Measurements from ENCODE around the gene EIF3I. TPM values are rescaled to one million over a fixed set of nuclear protein-coding genes. Genes with fewer than 3 reads are reported as not detected.
A peak's percentile ranks its signal among the peaks of the same experiment; 100 is the strongest.

The EIF3I gene
- total and polyA plus RNA-seq, 2 of the 13 experiments (the other 11 are each of a cell fraction or from before 2014, with no cell fraction given): 210 to 223 TPM

DNA sequence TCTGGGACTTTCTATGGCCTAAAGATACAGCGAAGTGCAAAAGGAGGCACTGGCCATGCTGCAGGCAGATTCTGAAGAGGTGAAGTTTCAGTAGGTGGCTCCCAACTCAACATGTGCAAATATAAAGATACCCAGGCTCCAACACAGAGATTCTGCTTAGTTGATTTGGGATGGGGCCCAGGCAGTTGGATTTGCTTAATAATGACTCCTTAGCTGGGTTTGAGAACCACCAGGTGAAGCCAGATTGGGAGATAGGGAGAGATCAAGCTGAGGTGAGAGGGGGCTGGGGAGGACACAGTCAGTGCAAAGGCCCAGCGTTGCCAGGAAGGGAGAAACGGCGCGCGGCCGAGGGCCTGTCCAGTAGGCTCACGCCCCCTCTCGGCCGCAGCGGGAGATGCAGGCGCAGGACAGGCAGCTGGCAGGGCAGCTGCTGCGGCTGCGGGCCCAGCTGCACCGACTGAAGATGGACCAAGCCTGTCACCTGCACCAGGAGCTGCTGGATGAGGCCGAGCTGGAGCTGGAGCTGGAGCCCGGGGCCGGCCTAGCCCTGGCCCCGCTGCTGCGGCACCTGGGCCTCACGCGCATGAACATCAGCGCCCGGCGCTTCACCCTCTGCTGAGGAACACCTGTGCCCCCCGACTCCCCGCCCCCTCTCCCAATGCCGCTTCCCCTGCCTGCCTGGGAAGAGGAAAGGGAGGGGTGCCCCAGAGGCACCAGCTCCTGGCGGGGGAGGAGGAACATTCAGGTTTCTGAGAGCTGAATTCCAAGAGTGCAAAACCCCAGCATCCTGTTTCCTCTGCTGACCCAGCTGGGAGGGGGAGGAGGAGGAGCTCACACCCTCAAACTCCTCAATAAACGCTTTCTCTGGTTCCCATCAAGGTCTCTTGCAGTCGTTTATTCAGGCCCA, 26.0 kb downstream of the EIF3I start (continued):
- TF ChIP-seq FOXA3 (CRISPR knock-in tag; IDR thresholded peaks at IDR 0.05): no peak; the same call in 1 of the 2 replicates
- TF ChIP-seq NONO (IDR thresholded peaks at IDR 0.05): no peak
- TF ChIP-seq NONO (CRISPR knock-in tag; conservative IDR thresholded peaks at IDR 0.05): peak; percentile 89
- TF ChIP-seq, protein P1, sequence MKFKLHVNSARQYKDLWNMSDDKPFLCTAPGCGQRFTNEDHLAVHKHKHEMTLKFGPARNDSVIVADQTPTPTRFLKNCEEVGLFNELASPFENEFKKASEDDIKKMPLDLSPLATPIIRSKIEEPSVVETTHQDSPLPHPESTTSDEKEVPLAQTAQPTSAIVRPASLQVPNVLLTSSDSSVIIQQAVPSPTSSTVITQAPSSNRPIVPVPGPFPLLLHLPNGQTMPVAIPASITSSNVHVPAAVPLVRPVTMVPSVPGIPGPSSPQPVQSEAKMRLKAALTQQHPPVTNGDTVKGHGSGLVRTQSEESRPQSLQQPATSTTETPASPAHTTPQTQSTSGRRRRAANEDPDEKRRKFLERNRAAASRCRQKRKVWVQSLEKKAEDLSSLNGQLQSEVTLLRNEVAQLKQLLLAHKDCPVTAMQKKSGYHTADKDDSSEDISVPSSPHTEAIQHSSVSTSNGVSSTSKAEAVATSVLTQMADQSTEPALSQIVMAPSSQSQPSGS (CRISPR knock-in tag; IDR thresholded peaks at IDR 0.05): no peak
- TF ChIP-seq, protein P2, sequence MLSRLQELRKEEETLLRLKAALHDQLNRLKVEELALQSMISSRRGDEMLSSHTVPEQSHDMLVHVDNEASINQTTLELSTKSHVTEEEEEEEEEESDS (CRISPR knock-in tag; IDR thresholded peaks at IDR 0.05; ENCODE audit: borderline replicate concordance): no peak
- TF ChIP-seq, protein P3, sequence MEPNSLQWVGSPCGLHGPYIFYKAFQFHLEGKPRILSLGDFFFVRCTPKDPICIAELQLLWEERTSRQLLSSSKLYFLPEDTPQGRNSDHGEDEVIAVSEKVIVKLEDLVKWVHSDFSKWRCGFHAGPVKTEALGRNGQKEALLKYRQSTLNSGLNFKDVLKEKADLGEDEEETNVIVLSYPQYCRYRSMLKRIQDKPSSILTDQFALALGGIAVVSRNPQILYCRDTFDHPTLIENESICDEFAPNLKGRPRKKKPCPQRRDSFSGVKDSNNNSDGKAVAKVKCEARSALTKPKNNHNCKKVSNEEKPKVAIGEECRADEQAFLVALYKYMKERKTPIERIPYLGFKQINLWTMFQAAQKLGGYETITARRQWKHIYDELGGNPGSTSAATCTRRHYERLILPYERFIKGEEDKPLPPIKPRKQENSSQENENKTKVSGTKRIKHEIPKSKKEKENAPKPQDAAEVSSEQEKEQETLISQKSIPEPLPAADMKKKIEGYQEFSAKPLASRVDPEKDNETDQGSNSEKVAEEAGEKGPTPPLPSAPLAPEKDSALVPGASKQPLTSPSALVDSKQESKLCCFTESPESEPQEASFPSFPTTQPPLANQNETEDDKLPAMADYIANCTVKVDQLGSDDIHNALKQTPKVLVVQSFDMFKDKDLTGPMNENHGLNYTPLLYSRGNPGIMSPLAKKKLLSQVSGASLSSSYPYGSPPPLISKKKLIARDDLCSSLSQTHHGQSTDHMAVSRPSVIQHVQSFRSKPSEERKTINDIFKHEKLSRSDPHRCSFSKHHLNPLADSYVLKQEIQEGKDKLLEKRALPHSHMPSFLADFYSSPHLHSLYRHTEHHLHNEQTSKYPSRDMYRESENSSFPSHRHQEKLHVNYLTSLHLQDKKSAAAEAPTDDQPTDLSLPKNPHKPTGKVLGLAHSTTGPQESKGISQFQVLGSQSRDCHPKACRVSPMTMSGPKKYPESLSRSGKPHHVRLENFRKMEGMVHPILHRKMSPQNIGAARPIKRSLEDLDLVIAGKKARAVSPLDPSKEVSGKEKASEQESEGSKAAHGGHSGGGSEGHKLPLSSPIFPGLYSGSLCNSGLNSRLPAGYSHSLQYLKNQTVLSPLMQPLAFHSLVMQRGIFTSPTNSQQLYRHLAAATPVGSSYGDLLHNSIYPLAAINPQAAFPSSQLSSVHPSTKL (CRISPR knock-in tag; IDR thresholded peaks at IDR 0.05): 0 out of 2 replicates have a peak, but pooled peaks have one; percentile 39
- no peak for TF ChIP-seq ZNF20 (CRISPR knock-in tag; IDR thresholded peaks at IDR 0.05)
- TF ChIP-seq, protein P4, sequence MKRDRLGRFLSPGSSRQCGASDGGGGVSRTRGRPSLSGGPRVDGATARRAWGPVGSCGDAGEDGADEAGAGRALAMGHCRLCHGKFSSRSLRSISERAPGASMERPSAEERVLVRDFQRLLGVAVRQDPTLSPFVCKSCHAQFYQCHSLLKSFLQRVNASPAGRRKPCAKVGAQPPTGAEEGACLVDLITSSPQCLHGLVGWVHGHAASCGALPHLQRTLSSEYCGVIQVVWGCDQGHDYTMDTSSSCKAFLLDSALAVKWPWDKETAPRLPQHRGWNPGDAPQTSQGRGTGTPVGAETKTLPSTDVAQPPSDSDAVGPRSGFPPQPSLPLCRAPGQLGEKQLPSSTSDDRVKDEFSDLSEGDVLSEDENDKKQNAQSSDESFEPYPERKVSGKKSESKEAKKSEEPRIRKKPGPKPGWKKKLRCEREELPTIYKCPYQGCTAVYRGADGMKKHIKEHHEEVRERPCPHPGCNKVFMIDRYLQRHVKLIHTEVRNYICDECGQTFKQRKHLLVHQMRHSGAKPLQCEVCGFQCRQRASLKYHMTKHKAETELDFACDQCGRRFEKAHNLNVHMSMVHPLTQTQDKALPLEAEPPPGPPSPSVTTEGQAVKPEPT (CRISPR knock-in tag; IDR thresholded peaks at IDR 0.05; ENCODE audit: low read depth): peak; percentile 77; the same call in 1 of the 2 replicates
- no peak for TF ChIP-seq NFYC (CRISPR knock-in tag; IDR thresholded peaks at IDR 0.05)
- TF ChIP-seq SP2 (CRISPR knock-in tag; IDR thresholded peaks at IDR 0.05): no peak
- TF ChIP-seq NCOA2 (CRISPR knock-in tag; IDR thresholded peaks at IDR 0.05): no peak
- no peak for TF ChIP-seq FOXK1 (CRISPR knock-in tag; IDR thresholded peaks at IDR 0.05; ENCODE audit: borderline replicate concordance, low read depth)
- no peak for TF ChIP-seq TAF15 (IDR thresholded peaks at IDR 0.05; ENCODE audit: low read depth, low read length, poor library complexity, severe bottlenecking)
- TF ChIP-seq ZNF101 (CRISPR knock-in tag; IDR thresholded peaks at IDR 0.05; ENCODE audit: borderline replicate concordance, low read depth): no peak
- 0 out of 2 replicates have a peak, but pooled peaks have one; percentile 6 for TF ChIP-seq TAF1 (CRISPR knock-in tag; IDR thresholded peaks at IDR 0.05)
- TF ChIP-seq ZNF431 (CRISPR knock-in tag; IDR thresholded peaks at IDR 0.05; ENCODE audit: borderline replicate concordance, low read depth): no peak
- TF ChIP-seq ZNF564 (CRISPR knock-in tag; IDR thresholded peaks at IDR 0.05): no peak
- TF ChIP-seq SMC3 (IDR thresholded peaks at IDR 0.05; ENCODE audit: low read length): peak; percentile 25; the same call in 1 of the 2 replicates
- no peak for TF ChIP-seq ZNF878 (CRISPR knock-in tag; IDR thresholded peaks at IDR 0.05)
- no peak for TF ChIP-seq DPF2 (CRISPR knock-in tag; IDR thresholded peaks at IDR 0.05; ENCODE audit: borderline replicate concordance, low read depth)

Data from HepG2 (cell line).